HG02588 (cell line): Measurements from ENCODE around the gene PRKCD.
A peak's percentile ranks its signal among the peaks of the same experiment; 100 is the strongest.

ENCODE experiments used
- ATAC-seq: cut with Tn5 transposase; IDR thresholded peaks from one replicate; pipeline ENCODE4 v1.9.1; 2021; ENCODE audit warnings: mild to moderate bottlenecking, moderate library complexity; ENCODE audit not compliant: unreplicated experiment

The PRKCD gene

DNA sequence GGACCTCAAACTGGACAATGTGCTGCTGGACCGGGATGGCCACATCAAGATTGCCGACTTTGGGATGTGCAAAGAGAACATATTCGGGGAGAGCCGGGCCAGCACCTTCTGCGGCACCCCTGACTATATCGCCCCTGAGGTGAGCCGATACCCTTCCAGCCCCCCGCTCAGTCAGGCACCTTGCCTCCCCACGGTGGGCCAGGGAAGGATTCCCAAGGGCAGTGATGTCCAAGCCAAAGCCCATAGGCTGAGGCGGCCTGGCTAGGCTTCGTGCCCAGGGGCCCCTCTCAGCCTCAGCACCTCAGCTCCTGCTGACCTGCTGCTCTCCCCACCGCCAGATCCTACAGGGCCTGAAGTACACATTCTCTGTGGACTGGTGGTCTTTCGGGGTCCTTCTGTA, 27.7 kb downstream of the PRKCD start:
- ATAC-seq: no peak

- no peak for ATAC-seq
These were observed 28.3 kb downstream of the PRKCD start for GRCh38 chr3:53189276-53189675.

DNA sequence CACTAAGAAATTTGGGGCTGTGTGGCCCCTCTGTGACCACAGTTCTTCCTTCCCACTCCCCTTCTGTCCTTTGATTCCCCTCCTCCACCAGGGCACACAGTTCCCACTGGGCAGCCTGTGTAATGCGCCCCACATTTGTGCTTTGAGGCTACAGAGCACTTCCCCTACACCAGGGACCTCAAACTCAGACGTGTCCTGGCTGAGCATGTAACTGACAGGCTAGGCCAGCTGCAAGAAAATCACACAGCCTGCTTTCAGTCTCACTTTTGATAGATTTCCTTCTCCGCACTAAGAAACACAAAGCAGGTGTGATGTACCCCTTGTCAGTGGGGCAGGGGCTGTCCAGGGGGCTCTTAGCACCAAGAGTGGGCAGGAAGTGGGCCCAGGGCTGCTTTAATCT, 29.6 kb downstream of the PRKCD start:
- peak; percentile 45 for ATAC-seq

DNA sequence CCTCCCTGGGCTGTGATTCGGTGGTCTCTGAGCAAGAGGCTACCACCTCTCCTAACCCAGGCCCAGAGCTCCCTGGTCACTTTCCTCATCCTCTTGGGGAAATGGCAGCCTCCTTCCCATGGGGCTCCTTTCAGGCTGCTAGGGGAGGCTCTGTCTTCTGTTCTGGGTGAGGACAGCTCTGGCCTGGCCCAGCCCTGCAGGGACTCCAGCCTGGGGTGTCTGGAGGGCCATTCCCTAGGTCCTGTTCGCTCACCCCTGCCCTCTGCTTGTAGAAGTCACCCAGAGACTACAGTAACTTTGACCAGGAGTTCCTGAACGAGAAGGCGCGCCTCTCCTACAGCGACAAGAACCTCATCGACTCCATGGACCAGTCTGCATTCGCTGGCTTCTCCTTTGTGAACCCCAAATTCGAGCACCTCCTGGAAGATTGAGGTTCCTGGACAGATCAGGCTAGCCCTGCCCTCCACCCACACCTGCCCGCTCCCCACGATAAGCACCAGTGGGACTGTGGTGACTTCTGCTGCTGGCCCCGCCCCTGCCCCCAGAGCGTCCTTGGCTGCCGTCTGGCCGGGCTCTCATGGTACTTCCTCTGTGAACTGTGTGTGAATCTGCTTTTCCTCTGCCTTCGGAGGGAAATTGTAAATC, 30.9 kb downstream of the PRKCD start:
- no peak for ATAC-seq

- peak; percentile 39 for ATAC-seq
These were observed 31.6 kb downstream of the PRKCD start for GRCh38 chr3:53192608-53193007.

- no peak for ATAC-seq
These were observed 32.6 kb downstream of the PRKCD start for GRCh38 chr3:53193466-53194209.

DNA sequence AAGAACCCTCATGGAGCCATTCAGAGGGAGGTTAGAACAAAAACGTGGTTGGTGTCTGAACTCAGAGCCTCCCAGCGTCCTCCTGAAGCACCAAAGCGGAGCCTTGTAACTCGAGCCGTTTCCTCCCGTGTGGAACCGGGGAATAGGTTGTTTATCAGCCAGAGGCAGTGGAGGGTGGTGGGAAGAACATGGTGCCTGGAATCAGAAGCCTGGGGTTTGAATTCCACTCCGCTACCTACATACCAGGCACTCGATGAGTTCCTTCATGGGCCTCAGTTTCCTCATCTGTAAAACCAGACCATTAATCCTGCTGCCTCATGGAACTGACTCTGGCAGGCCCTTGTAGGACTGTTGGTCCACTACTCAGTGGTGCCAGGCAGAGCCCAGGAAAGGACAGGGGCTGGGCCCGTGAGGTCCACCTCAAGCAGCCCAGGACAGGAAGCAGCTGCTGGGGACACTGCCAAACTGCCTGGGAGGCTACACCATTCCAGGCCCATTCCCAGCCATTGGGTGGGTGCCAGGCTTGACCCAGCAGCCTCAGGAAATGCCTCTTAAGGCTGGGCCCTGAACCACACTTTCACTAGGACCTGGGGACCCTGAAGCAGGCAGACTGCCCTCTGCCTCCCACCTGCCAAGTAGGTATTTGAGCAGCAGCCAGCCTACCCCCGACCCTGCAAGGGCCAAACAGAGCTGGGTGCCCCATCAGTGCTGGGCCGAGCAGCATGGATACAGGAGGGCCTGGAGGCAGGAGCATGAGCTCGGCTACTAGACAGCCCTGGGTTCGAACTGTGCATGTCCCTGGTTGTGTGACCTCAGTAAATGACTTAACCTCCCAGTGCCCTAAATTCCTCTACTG, 33.4 kb downstream of the PRKCD start:
- ATAC-seq: no peak

- ATAC-seq: no peak
These were observed 34.0 kb downstream of the PRKCD start for GRCh38 chr3:53195066-53195450.

GRCh38 chr3:53195602-53196574, 34.9 kb downstream of the PRKCD start:
- no peak for ATAC-seq

- no peak for ATAC-seq
These were observed 35.8 kb downstream of the PRKCD start for GRCh38 chr3:53196575-53197407.

DNA sequence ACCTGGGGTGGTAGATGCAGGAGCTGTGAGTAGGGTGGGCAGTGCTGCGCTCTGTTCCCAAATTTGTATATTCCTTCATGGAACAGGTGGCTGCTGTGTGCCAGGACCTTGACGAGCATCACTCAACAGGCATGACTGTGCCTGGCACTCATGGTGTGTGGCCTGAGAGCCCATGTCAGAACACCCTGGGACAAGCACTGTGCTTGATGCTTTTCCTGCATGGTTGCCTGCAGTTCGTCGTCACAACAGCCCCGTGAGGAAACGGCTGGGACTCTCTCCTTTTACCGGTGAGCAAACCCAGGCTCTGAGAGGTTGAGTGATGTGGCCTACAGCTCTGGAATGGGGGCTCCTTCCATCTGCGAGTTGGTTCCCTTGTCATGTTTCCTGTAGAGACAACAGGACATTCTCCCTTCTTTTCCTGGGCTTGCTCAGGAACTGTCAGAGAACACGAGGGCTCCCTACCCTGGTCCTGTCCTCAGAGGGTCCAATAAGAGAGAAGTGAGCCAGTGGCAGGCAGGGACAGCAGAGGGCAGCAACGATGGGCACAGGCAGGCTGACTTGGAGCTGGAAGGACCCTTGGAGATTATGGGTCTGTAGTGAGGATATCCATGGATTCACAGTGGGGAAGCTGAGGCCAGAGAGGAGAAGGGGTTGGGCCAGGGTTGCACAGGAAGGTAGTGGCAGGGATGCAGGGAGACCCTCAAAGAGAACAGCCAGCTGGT, 37.4 kb downstream of the PRKCD start:
- no peak for ATAC-seq

GRCh38 chr3:53198996-53199395, 38.0 kb downstream of the PRKCD start:
- no peak for ATAC-seq

DNA sequence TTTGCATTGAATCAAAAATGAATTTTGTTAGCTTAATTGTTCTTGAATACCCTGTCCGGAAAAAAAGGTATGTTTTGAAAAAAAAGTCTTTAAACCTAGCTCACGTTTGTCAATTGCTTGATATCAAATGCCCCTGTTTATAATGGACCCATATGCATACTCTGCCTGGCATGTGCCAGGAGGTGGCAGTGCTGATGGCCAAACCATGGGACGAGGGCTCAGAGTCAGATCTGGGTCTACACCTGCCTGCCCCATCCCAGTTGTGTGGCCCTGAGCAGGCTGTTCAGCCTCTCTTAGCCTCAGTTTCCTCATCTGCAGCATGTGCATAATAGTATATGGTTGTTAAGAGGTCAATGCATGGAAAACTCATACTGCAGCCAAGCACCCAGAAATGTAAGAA, 38.8 kb downstream of the PRKCD start:
- no peak for ATAC-seq

DNA sequence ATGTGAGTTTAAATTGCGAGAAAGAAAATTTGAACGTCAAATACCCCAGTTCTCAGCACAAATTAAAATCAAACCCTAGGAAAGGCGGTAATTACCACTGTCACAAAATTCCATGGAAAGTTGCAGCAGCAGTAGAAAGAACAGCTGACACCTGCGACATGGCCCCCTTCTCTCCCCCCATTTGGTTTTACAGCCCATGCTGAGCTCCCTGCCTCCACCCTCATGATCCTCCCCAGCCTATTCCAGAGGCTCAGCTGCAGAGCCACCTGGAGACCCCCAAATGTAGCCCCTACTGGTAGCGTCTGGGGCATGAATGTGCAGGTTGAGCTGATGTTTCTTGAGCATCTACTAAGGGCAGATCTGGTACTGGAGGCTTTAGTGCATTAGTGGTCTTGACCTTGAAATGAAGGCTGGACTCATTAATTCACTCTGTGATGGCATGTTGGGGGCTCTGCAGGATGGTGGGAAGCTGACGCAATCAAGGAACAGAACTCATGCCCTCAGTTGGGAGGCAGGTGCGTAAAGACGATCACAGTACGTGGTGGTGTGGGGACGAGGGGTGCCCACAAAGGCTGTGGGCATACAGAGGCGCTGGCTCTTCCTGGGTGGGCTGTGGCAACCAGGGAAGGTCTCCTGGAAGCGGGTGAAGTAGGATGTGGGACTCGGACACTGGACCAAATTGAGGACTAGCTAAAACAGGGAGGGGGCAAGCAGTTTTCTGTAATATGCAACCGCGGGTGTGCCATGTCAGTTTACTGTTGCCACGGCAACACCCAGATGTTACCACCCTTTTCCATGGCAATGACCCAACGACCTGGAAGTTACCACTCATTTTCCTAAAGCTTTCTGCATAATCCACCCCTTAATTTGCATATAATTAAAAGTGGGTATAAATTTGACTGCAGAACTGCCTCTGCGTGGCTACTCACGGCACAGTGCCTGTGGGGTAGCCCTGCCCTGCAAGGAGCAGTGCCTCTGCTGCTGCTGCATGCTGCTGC, 39.8 kb downstream of the PRKCD start:
- ATAC-seq: no peak

- no peak for ATAC-seq
These were observed 41.5 kb downstream of the PRKCD start for GRCh38 chr3:53202331-53203015.

GRCh38 chr3:53211706-53212702, 51.0 kb downstream of the PRKCD start:
- ATAC-seq: no peak
